Fibroblast of lung (primary cell): ENCODE measurements around the gene LMBRD1.

Experiments
- EZH2 ChIP-seq: IDR thresholded peaks from 2 replicates; pipeline ENCODE4 v1.5.1; 2012; ENCODE audit warnings: low read length, control low read depth, mild to moderate bottlenecking; ENCODE audit errors: missing control alignments
- TF ChIP-seq, protein P1 (sequence below), 2 donors: IDR thresholded peaks in 1 of 2; conservative IDR thresholded peaks in 1 of 2; 1 replicate in 1 of 2; 2 replicates in 1 of 2; pipeline ENCODE4 v1.5.1; 2011 to 2012; ENCODE audit warnings: low read length in 2 of 2, control low read depth in 1 of 2, inconsistent platforms in 1 of 2, low read depth in 1 of 2, mild to moderate bottlenecking in 1 of 2

DNA sequence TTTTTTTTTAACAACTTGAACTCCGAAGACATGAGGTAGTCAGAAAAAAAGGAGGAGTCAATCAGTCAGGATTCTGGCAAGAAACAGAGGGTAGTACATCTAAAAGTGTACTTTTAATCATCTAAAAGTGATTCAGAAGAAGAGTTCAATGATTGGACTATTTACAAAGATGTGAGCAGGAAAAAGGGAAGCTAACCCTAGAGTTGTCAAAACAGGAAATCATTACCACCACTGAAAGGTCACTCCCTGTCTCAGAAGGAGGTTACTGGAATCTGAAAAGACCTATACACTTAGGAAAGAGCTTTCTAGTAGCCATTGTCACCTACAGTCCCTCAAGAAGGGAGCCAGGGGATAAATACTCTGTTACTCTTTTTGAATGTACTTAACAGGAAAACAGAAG lies 16.7 kb upstream of the LMBRD1 start:
- TF ChIP-seq, protein P1, sequence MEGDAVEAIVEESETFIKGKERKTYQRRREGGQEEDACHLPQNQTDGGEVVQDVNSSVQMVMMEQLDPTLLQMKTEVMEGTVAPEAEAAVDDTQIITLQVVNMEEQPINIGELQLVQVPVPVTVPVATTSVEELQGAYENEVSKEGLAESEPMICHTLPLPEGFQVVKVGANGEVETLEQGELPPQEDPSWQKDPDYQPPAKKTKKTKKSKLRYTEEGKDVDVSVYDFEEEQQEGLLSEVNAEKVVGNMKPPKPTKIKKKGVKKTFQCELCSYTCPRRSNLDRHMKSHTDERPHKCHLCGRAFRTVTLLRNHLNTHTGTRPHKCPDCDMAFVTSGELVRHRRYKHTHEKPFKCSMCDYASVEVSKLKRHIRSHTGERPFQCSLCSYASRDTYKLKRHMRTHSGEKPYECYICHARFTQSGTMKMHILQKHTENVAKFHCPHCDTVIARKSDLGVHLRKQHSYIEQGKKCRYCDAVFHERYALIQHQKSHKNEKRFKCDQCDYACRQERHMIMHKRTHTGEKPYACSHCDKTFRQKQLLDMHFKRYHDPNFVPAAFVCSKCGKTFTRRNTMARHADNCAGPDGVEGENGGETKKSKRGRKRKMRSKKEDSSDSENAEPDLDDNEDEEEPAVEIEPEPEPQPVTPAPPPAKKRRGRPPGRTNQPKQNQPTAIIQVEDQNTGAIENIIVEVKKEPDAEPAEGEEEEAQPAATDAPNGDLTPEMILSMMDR (conservative IDR thresholded peaks at IDR 0.05 in 1 of 2, IDR thresholded peaks at IDR 0.05 in 1 of 2; ENCODE audit: low read depth in 1 of 2, low read length in 2 of 2): no peak
- no peak for TF ChIP-seq EZH2
